DMS 273 (cell line): ENCODE results near the gene YTHDF1.

ENCODE experiments used
- DNase-seq: peaks from one replicate; lab custom pipeline; 2025; ENCODE audit not compliant: unreplicated experiment; lab: John Stamatoyannopoulos, UW

The YTHDF1 gene

DNA sequence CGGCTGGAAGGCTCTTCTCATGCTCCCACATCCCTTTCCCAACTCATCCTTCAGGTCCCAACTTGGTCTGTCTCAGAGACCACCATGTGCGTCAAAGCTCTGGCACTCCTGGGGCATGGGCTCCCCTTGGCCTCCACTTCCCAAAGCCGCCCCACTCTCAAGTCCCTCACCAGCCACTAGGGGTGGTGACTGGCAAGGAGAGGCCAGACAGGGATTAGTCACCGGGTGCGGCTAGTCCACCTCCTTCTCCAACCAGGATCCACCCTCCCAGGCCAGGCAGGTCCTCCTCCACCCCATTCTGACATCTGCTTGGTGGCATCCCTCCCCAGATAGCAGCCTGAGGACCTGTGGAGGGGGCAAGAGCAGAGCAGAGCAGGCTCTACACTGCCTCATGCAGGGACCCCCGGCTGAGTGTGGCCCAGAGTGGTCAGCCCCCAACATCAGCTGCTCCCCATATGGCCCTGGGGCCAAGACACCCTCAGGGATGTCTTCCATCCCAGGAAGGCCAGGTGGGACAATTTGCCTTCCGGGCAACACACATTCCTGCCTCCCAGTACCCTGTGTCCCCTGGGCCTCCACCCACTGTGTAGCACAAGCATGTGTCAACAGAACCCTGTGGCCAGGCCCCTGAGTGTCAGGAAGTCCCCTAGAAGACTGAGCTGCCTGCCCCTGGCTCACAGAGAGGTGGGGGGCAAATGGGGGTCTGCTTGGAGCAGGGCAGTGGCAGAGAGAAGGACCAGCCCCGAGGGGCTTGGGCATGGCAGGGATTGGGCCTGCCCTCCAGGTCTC, 29.2 kb downstream of the YTHDF1 start:
- DNase-seq = peak; percentile 33

DNA sequence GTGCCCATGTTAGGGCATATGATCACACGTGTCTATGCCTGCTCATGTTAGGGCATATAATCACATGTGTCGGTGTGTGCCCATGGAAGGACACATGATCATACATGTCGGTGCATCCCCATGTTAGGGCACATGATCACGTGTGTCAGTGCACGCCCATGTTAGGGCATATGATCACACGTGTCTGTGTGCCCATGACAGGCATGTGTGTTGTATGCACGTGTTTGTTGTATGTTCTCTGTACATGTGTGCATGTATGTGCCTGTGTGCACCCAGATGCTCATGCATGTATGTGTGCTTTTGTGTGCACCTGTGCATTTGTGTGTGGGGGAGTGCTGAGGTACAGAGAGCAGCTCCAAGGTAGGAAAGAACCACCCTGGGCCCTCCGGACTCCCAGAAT, 29.8 kb downstream of the YTHDF1 start:
- DNase-seq = no peak

DNA sequence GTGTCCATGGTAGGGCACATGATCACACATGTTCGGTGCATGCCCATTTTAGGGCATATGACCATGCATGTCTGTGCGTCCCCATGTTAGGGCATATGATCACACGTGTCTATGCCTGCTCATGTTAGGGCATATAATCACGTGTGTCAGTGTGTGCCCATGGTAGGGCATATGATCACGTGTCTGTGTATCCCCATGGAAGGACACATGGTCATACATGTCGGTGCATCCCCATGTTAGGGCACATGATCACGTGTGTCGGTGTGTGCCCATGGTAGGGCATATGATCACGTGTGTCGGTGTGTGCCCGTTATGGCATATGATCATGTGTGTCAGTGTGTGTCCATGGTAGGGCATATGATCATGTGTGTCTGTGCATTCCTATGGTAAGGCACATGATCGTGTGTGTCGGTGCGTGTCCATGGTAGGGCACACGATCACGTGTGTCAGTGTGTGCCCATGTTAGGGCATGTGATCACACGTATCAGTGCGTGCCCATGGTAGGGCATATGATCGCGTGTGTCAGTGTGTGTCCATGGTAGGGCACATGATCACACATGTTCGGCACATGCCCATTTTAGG, 30.6 kb downstream of the YTHDF1 start:
- DNase-seq = no peak

DNA sequence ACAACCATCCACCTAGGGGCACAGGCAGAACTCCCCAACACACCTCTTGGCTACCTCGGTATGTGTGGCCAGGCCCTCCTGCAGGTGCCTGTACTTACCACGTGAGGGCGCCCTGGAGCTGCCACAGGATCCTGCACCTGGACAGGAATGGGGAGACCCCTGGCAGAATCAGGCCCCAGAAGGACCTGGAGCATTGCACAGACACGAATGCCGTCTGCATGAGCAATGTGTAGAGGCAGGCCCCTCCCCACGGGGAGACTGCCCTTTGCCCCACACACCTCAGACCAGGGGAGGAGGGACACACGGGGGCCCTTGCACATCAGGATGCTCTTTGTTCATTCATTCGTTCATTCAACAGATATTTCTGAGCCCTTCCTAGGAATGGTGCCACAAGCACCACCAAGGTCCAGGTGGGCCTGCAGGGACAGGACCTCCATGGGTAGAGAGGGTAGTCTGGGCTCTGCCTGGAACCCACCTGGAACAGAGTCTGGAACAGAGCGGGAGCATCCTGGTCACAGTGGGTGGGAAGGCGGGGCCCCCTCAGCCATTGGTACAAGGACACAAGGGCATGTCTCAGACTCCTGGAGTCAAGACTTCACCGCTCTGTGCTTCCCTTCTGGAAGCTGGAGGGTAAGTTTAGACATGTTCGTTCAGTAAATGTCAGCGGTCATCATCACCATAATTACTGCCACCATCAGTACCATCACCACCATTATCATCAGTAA, 32.3 kb downstream of the YTHDF1 start:
- DNase-seq = peak; percentile 73

DNA sequence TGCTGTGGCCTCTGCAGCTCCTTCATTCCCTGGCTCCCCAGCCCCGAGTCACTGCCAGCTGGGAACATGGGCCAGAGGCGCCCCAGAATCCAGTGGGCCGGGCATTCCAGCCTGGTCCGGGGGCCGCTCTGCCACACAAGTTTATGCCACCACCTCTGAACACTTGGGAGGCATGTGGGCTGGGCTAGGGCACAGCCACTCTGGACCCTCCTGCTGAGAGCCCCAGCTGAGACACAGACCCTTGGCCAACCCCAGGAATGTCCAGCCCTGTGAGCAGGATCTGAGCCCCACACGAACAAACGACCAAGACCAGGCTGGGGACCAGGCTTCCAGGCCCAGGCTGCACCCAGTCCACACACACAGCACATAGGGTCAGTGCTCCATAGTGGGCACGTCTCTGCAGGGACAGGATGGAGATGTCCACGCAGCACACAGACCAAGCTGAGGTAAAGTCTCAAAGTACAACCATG, 33.0 kb downstream of the YTHDF1 start:
- DNase-seq = no peak

DNA sequence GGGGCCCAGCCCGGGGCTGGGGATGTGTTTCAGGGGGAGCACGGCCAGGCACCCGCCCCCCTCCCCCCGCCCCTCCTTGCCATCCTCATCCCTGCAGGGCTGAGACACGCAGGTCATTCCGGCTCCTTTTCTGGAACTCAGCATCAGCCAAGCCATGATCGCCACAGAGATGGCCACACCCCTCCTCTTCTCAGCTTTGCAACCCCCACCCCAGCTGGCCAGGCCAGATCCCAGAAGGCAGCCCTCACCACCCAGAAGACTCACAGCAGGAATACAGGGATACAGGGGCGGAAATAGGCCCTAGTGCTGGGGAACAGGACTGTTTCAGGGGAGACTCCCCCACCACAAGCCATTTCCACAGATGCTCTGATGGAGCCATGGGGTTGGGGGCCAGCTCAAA, 33.5 kb downstream of the YTHDF1 start:
- peak; percentile 65 for DNase-seq

DNA sequence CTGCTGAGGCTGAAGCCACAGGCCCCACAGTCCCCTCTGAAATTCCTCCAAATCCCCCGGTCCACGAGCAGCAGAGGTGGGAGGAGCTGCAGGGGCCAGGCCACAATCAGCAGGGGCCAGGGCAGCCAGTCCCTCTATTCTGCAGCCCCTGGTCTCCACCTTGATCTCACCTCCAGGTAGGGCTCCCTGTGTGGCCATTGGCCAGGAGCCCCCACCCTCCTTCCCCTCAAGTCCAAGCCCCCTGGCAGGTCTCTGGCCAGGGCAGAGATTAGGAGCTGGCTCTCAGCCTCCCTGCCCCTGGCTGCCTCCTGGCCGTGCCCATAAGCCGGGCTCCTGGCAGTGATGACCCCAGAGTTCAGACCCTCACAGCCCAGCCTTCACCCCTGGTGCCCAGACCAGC, 34.7 kb downstream of the YTHDF1 start:
- no peak for DNase-seq

DNA sequence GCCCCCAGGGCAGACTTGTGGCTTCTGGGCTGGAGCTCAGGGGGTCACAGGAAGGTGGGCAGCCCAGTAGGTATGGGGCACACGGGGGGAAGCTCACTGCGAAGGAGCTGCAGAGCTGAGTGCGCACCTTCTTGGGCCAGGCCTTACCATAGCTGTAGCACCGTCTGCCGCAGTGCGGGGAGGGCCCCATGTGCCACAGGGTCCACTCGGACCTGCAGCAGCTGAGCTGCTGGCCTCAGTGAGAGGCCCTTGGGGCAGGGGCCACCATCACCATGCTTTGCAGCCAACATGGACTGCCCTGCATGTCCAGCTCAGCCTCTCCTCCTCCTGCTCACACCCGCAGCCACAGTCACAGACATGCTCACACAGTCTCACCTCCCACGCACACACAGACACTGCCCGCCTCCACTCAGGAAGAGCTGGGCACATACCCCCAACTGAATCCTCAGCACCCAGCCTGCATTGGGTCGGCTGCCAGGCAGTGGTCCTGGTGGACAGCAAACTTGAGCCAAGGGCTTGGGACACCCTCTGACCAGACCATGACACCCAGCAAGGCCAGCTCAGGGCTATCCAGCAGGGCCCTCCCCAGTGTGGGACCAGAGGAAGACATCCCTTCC, 35.3 kb downstream of the YTHDF1 start:
- DNase-seq = no peak

DNA sequence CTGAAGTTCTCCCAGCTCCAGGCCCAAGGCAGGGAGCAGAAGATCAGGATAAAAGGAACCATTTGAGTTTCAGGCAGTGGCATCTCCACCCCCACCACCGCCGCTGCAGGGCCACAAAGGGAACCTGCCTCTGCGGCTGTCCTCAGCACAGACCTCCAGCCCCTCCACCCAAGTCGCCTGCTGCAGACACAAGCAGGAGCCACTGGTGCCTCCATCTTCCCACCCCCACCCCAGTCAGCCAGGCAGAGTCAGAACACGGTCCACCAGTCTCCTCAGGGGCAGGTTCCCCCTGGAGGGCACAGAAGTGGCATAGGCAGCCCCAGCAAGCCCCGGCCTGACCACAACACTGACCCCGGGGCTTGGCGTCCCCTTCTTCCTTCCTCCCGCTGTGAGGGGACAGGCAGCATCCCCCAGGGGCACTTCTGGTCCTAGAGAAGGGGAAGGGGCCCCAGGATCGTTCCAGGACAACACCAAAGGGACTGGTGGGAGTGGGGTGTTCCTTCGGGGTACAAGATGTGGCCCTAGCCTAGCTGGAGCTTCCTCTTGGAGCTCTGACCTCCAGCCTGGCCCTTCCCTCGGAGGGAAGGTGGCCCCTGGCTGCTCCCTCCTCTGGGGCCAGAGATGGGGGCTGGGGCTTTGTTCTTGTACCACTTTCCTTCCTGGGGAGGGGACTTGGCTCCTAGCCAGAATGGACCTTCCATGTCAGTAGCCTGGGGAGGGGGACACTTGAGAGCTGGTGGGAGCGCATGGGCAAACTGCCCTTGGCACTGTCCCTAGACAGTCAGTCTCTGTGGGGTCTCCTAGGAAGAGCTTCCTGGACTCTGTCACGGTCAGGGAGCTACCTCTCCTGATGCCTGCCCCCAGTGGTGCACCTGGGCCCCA, 36.0 kb downstream of the YTHDF1 start:
- DNase-seq = no peak

DNA sequence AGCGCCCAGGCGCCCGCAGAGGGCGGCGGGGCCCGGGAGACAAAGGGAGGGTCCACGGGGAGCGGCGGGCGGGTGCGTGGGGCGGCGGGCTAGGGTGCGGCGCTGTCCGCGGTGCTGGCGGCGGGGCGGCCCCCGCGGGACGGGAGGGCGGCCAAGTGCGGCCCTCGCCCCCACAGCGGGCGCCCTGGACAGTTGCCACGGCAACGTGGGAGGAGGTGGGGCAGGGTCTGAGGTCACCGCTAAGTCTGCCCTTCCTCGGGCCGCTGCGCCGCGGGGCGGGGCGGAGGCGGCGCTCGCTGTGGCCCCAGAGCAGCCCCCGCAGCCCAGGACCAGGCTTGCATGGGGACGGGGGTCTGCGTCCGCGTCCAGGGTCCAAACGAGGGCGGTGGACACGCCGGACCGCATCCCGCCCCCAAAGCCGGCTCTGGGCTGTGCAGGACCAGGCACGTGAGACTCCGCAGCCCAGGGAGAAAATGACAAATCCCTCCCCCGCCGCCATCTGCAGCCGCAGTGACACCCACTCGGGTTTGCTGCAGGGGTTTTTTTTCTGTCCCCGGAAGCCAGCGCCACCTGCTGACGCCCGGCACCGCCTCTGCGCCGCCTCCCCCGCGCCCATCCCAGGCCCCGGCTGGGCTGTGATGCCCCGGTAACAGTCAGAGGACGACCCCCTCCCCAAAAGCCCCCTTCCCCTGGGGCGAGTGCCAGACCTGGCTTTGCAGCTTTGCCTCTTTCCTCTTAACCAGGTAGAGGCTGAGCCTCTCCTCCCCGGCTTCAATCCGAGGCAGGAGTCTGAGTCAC, 36.8 kb downstream of the YTHDF1 start:
- peak; percentile 72 for DNase-seq

DNA sequence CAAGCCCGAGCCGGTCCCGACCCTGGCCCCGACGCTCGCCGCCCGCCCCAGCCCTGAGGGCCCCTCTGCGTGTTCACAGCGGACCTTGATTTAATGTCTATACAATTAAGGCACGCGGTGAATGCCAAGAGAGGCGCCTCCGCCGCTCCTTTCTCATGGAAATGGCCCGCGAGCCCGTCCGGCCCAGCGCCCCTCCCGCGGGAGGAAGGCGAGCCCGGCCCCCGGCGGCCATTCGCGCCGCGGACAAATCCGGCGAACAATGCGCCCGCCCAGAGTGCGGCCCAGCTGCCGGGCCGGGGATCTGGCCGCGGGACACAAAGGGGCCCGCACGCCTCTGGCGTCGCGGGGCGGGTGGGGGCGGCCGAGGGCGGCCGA, 37.5 kb downstream of the YTHDF1 start:
- DNase-seq = peak; percentile 60

DNA sequence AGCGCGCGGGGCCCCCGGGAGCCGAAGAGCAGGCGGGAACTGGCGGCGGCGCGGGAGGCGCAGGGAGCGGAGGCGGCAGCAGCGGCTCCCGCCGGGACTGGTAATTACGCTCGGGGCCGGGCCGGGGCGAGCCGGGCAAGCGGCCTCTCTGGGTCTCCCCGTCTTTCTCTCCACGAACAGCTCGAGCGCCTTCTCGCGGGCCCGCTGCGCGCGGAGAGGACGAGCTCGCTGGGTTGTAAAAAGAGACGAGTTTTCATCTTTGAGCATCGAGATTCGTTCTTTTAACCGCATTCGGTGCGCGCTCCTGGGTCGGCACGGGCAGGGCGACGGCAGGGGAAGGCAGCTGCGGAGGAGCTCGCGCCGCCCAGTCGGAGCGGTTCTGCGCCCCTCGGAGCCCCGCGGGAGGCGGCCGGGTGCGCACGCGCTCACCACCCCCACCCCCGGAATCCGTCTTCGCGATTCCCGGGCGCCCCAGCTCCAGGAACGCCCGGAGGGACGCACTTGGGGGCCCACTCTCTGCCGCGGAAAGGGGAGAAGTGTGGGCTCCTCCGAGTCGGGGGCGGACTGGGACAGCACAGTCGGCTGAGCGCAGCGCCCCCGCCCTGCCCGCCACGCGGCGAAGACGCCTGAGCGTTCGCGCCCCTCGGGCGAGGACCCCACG, 38.0 kb downstream of the YTHDF1 start:
- DNase-seq = peak; percentile 75

DNA sequence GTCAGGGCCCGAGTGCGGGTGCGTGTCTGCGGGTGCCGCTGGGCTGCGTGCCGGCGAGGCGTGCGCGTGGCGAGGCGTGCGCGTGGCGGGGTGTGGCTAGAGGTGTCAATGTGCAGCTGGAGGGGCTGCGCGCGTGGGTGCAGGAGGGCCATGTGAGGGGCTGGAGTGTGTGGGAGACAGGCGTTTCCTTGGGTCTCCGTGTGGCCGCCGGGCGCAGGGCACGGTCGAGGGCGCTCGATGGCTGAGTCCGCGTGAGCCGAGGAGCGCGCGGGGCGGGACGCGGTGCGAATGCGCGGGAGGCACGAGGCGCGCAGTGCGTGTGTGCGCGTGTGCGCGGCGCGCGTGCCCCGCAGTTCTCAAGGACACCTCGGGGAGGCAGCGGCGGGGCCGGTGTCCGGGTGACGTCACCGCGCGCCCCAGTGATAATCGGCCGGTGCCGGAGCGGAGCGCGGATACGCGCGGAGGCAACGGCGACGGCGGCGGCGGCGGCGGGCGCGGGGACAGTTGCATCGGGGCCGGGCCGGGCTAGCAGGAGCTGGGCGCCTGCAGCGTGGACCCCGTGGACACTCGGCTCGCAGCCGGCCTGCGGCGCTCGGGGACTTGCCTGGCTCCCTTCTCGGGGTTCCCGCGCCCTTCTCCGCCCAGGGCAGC, 38.7 kb downstream of the YTHDF1 start:
- peak; percentile 76 for DNase-seq

DNA sequence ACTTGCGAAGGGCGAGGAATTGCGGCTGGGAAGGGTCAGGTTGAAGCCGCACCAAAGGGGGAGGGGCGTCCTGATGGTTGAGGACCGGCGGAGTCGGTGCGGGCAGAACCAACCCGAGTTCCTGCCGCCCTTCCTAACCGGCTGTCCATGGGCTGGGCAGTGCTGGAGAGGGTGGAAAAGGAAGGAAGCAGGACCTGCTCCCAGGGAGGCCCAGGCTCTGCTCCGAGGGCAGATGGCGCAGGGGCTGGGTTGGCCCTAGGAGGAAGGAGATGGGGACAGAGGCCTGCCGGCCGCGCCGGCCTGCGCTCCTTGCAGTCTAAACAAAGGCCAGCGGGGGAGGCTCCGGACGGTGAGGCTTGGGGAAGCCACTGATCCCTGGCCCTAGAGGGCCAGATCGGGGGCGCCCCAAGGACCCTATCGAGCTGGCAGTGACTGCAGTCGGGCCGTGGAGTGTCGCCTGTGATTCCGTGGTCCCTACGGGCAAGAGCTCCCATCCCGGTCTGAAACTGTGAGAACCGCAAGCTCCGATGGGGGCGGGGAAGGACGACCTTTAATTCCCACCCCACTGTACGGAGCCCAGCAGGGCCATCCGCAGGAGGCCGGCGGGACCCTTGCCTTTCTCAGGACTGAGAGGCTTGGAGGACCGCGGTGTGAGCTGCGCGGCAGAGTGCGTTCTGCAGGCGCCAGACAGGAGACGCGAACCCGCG, 39.4 kb downstream of the YTHDF1 start:
- DNase-seq = peak; percentile 64

DNA sequence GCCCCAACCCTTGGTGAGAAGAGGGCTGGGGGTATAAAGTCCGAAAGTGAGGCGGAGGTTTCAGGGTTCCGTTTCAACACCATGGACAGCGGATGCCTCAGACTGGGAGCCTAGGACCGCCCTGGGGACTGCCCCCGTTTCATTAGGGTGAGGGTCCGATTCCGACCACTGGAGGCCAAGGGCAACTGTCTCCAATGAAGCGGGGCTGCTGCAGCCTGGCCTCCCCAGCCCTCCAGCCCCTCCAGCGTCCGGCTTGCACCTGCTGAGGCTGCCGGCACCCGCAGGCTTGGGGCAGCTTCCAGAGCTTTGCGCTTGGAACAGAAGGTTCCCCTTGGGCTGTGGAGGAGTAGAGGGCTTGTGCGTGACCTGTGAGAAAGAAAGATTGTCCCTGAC, 39.9 kb downstream of the YTHDF1 start:
- no peak for DNase-seq

DNA sequence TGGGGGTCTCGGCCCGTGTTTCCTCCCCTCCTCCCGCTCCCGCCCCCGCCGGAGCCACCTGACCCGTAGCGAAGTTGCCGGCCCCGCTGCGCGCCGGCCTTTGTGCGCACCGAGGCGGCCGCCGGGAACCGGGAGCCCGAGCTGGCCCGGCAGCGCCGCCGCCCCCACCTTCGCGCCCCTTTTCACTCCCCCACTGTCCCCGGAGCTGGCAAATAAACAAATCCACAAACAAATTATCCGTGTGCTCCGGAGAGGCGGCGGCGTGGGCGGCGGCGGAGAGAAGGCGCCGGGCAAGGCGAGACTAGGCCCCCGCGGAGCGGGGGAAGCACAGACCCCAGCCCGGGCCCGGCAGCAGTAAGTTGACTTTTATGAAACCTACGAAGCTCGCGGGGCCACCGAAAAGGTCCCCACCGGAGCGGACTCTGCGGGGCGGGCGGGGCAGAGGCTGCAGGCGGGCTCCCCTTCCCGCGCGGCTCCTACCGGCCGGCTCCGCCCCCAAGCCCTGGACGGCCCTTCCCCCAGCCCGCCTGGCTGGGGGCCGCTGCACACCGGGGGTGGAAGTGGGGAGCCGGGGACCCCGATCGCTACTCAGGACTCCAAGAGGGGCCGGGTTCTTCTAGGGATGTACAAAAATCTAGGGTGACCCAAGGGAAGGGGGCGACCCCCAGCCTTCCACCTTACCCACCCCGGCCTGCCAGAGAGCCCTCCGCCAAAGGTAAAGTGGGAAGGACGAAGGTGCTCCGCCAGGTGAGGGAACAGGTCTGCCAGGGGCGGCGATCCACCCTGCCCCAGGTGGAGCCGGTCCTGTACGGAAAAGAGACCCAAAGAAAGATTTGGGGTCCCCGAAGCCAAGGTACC, 40.7 kb downstream of the YTHDF1 start:
- DNase-seq = no peak

DNA sequence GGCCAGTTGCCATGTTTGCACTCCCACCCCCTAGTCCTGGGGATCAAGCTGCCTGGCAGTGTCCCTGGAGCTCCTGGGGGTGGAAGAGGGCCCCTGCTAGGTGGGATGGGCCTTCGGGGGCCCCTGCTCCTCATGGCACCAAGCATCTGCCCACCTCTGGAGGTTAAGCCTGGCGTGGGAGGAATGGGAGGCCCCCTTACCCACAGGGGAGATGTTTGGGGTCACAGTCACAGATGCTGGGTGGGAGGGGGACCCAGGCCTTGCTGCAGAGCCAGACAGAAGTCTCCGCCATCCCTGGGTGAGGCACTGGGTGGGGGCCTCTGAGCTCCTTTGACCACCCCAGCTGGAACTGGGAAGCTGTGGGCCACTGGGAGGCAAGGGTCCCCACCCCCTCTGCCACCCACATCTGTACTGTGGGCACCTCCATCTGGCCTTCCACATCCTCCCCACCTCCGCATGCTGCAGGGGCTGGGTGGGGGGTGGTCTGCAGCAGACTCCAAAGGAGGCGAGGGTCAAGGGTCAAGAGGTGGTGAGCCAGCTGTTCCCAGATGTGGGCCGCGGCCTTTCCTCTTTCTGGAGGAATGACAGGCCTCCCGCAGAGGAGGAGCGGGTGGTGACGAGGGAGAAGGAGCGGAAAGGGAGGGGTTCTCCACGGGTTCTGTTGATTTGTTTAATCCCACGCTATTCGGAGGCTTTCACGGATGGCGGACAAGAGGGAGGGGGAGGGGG, 41.5 kb downstream of the YTHDF1 start:
- DNase-seq = no peak
